GM19099 (cell line): ENCODE results near the gene POMGNT1.

ENCODE experiments used
- POLR2A ChIP-seq: IDR thresholded peaks from 3 replicates; pipeline ENCODE4 v1.6.1; 2011; ENCODE audit warnings: low read depth; ENCODE audit not compliant: insufficient read length; ENCODE audit errors: extremely low read depth

POMGNT1 gene

DNA sequence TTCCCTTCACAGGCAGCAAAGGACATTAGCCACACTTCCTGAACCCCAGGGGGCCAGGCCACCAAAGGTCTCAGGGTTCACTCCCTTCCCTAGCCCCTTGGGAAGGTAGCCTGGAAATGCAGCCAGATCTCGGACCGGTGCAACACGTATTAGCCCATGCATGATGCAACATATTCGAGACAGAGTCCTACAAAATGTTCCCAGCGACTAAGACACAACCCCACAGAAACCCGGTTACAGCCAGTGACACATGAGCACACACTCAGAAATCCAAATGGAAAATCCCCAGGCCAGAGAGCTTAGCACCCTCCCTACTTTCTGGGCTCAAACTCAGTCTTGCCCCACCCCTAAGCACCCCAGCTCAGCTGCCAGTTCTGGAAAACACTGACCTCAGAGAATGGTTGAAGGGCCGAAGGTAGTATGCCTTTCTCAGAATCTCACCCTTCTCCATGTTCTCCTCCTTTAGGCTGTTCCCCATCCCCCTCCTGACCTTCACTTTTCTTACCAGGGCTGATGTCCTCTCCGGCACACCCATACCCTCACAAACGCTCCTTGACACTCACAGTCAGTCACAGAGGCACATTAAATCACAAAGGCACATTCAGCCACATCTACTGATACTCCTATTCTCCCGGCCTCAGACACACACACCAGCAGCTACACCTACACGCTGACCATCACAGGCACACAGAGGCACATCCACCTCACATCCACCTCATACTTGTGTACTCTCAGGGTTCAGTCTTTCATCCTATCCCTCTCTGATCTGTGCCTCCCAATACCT is 23.6 kb downstream of the POMGNT1 start, which contains the start of gene TSPAN1:
Gene TSPAN1, plus strand, starts transcription at position 640 of the 784 bp plus-strand sequence. CDS start 6,021 bp downstream, outside the sequence.
- TF ChIP-seq POLR2A = no peak

DNA sequence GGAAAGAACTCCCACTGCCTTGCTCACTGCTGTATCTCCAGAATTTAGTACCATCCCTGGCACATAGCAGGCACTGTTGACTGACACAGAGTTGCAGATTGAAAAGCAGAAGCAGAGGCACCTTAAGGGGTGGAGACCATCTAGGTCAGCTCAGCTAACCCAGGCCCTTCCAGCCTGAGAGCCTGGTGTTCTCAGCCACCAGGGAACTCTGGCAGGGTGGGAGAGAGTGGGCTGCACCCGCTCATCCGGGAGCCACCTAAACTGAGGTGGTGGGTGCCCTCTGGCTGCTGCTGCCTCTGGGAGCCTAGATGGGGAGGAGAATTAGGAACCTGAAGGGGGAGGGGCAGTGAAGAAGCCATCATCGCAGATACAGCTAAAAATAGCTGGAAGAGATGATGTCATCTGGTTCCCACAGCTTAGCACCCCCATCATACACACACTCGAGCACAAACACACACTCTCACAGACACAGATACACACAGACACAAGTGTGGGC is 24.8 kb downstream of the POMGNT1 start:
- no peak for TF ChIP-seq POLR2A

DNA sequence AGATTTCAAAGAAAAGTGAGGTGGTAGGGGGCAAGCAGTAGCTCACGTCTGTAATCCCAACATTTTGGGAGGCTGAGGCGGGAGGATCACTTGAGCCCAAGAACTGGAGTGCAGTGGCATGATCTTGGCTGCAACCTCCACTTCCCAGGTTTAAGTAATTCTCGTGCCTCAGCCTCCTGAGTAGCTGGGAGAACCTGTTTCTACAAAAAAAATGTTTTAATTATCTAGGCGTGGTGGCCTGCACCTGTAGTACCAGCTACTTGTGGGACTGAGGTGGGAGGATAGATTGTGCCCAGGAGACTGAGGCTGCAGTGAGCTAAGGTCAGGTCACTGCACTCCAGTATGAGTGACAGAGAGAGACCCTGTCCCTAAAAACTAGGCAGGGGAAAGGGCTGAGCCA is 25.9 kb downstream of the POMGNT1 start:
- TF ChIP-seq POLR2A = no peak

DNA sequence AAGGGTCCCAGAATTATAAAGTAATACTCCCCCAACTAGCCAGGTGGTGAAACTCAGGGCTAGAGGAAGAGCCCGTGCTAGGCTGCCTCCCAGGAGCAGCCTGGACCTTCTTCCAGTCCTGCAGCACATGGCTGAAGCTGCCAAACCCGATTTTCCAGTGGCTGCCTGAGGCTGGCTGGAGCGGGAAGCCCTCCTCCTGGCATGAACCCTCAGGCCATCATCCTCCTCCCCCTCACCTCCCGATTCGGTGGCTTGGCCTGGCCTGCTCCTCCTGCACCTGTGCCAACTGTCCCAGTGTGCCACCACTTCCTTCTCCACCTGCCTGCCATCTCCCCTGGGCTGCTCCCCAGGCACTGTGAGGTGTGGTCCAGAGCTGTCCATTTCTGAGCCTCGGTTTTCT is 26.4 kb downstream of the POMGNT1 start:
- TF ChIP-seq POLR2A = no peak

DNA sequence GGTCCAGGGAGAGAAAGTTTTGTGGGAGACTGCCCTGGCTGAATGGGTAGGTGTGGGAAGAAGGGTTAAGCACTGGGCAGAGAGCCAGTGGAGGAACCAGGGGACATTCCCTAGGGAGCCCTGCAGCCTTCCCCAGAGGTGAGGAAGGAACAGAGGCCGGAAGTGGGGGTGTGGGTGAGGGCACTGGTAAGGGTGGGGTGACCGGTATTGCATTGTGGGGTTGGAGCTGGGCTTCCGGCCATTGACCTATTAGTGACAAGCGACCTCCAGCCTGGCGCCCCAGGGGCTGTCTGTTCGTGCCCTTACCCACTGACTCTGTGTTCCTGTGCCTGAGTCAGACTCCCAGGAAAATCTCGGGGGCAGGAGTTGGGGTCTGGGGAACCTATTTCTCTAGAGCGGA is 26.9 kb downstream of the POMGNT1 start:
- TF ChIP-seq POLR2A = no peak

DNA sequence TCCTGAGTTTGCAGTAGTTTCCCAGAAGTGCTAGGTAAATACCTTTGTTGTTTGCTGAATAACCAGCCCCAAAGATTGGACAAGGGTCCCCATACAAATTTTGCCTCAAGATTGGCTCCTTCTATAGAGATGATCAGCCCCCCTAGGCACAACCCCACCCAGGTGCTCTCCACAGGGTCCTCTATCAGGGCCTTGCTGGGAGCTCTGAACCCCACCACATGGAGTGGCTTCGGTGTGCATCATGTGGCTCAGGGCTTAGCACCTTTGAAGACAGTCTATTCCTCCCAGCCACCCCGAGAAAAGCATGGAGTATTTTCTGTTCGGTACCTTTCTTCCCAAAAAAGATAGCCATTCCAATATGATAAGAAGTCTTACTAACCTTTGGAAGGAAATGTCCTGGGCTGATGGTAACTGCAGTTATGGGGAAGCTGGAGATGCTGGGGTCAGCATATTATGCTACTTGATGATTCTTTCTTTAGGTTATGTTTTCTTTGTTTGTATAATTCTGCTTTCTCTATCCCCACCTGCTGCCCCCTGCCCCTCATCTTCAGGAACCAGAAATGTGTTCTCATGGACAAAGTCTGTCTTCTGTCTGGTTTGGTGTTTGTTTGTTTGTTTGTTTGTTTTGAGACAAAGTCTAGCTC is 28.3 kb downstream of the POMGNT1 start:
- no peak for TF ChIP-seq POLR2A

DNA sequence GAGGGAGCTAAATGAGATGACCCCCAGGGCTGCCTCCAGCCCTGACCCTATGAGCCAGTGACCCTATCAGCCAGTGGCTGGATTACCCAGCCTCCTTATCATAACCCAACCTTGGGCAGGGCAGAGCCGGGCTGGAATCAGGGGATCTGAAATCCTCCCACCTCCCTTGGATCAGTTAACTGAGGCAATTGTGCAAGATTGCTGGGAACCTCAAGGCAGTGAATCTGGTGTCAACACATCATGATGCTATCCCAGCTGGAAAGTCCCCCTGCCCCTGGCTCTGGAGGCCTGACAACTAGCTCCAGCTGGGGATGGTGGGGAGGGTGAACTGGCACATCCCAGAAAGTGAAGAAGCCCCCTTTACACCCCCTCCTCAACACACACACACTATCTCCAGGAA is 29.8 kb downstream of the POMGNT1 start:
- no peak for TF ChIP-seq POLR2A

DNA sequence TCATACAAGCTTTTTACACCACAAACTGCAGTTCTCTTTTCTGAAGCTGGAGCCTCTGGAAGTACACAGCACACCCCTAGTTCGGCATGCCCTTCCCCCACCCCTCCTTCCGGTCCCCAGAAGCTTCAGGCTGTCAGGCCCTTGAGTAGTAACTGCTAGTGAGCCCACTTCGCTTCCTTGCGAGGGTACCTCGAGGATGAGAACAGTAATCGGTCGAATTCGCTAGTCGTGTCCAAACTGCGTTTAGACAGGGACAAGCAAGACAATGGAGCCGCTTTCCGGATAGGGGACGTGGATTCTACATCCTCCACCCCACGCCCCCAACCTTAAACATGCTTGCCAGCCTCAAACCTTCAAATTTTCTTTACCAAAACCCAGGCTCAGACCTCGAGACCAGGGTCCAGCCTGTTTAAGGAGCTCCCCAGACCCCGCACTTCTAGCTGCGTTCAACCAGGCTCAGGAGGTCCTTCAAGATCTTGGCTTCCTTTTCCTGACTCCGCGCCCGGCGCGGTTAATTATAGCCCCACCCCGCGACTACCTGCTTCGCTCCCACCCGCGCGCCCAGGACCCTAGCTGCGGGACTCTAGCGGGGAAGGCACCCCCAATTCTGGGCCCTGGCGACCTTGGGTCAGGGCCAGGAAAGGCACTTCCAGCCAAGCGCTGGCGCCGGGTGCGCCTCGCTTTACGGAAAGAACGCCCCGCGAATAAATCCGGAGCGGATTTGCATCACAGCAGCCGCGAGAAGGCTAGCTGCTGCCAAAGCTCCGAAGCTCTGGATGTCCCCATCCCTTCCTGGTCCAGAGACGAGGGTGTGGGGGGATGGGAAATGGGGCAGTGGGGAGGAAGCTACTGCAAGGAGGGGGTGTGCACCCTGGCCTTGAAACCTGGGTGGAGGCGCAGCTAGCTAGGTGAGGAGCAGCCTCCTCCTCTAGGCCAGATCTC is 31.4 kb downstream of the POMGNT1 start:
- peak; percentile 45 for TF ChIP-seq POLR2A

DNA sequence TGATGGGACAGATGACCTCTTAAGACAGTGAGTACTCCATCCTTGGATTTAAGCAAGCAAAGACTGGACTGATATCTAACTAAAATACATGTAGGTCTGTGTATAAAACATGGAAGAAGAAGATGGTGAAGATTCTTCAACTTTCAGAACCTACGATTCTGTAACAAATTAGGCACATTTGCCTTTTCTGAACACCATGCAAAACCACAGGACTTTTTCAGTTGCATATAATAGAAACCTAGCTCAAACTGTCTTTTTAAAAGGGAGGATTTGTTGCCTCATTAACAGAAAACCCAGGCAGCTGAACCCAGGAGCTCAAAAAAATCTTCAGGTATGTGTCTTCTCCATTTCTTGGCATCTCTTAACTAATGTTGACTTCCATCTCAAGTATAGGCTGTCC is 38.0 kb downstream of the POMGNT1 start:
- peak; percentile 26 for TF ChIP-seq POLR2A

DNA sequence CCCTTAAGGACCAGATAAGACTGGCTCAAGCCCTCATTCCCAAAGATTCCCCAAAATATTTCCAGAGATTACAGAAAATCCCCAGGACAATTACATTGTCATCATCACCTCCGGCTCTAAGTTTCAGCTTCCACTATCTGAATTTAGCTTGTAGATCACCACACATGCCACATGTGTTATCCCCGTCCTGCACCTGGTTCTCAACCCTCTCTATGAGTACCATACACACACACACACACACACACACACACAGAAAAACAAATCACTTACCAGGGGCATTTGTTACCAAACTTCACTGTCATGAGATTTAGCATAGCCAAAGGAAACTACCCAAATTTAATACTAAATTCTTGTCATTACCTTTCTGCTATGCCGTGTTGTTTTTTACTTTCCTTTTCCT is 38.7 kb downstream of the POMGNT1 start:
- TF ChIP-seq POLR2A = peak; percentile 29

DNA sequence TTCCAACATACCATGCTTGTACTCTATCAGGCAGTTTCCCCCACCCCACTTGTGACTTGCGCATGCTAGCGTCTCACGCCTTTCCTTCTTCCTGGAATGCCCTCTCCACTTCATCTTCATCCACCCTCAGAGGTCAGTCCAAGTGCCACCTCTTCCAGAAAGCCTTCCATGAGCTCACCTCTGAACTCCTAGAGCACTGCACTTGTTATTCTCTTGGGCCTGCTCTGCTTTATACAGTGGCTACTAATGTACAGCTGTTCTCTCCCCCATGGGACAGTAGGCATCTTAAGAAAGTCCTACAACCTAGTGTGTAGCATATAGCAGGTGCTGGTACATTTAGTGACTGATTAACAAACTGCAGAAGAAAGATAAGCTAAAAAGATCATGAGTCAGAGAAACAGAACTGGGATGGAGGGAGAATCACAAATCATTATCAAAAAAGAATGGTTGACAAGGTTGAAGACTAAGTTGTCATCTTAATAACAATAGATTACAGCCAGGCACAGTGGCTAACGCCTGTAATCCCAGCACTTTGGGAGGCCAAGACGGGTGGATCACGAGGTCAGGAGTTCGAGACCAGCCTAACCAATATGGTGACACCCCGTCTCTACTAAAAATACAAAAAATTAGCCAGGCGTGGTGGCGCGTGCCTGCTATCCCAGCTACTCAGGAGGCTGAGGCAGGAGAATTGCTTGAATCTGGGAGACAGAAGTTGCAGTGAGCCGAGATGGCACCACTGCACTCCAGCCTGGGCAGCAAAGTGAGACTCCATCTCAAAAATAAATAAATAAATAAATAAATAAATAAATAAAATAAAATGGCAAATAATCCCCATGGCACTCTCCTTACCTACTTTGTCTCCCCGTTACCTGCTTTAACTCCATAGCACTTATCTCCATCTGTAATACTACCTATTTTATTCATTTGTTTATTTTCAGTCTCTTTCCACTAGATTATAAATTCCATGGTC is 39.6 kb downstream of the POMGNT1 start:
- TF ChIP-seq POLR2A = no peak

DNA sequence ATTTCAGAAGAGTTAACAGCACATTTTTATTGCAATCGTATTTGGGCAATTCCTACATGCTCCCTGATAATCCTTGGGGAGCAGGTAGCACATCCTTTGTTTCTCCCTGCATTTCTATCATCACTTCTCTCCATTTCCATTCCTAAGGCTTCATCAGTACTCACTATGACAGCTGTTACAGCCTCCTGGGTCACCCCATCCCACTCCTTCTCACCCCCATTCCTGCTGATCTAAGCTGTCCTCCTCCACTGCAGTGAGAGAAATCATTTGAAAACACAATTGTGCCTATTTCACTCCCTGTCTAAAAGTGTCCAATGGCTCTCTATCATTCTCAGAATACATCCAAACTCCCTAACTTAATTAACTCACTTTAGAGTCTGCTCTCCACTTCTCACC is 40.3 kb downstream of the POMGNT1 start:
- TF ChIP-seq POLR2A = no peak

DNA sequence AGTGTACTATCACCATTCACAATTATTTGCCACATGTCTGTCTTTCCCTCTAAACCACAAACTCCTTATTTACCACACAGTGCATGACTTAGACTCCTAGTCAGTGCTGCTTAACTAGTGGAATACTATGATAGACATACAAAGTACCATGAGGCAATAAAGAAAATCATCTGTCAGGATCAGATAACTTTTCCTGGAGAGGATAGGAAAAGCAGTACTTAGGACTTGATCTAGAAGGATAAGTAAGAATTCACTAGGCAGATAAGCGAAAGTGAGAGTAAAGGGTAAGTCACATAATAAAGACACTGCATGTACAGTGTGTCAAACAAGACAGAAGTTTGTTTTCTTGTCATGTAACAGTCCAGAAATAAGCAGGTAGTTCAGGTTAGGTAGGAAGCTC is 44.5 kb downstream of the POMGNT1 start:
- TF ChIP-seq POLR2A = no peak

DNA sequence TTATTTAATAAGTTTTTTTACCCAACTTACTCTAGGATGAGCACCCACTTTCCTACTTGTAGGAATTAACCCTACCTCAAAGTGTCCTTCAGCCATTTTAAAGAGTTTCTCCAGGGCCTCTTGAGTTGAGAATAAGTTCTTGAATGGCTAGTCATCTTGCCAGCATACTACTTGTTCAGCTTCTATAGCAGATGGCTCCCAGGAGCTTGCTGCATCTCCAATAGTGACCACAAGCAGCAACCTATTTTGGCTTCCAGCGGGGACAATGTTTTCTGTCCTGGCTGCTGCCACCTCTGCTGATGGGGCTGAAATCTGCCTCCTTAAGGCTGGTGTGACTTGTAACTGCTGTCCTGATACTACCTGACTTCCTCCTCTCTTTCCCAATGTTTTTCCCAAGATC is 45.0 kb downstream of the POMGNT1 start:
- TF ChIP-seq POLR2A = no peak
